ENCODE results near the gene ULK4. TPM values are rescaled to one million over a fixed set of nuclear protein-coding genes. Genes with fewer than 3 reads are reported as not detected.

The ULK4 gene
- total and polyA plus RNA-seq, 9 of the 15 experiments (the other 6 are each of a cell fraction or from before 2014, with no cell fraction given), result 3.0 to 5.9 (median 3.5) TPM

- H3K4me3 ChIP-seq, result no peak overlapping the region
- H3K79me2 ChIP-seq (ENCODE audit: control insufficient read depth, insufficient read depth, low read length), result no peaks in the 10 kb centered on the region
- ChIA-PET CTCF (ENCODE audit: low intra/inter-chr PET ratio) (no interaction called here), POLR2A (no interaction called here)
- no peak for TF ChIP-seq HDAC8 (tag; IDR thresholded peaks at IDR 0.05)
- no peak for TF ChIP-seq NFRKB (IDR thresholded peaks at IDR 0.05; ENCODE audit: low read depth)
- TF ChIP-seq PTRF (tag; IDR thresholded peaks at IDR 0.05), result no peak
- TF ChIP-seq, protein P1, sequence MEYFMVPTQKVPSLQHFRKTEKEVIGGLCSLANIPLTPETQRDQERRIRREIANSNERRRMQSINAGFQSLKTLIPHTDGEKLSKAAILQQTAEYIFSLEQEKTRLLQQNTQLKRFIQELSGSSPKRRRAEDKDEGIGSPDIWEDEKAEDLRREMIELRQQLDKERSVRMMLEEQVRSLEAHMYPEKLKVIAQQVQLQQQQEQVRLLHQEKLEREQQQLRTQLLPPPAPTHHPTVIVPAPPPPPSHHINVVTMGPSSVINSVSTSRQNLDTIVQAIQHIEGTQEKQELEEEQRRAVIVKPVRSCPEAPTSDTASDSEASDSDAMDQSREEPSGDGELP (CRISPR knock-in tag; IDR thresholded peaks at IDR 0.05; ENCODE audit: borderline replicate concordance), result no peak
- no peak for TF ChIP-seq FOXJ3 (CRISPR knock-in tag; IDR thresholded peaks at IDR 0.05)
- WGBS (ENCODE audit: insufficient coverage, low coverage, missing lambda C conversion rate), result 0% methylated on average over 2 of the region's 2 CpGs
- no peaks in the 10 kb centered on the region for H3K4me1 ChIP-seq (replicated peaks in 1 of 2; ENCODE audit: control insufficient read depth in 2 of 2, insufficient read depth in 2 of 2, low read length in 2 of 2)
- ATAC-seq (no peak), FAIRE-seq (no peak), DNase-seq (ENCODE audit: extremely low read depth in 1 of 4, low spot score in 3 of 4) (no peak)
- H3K36me3 ChIP-seq (ENCODE audit: control insufficient read depth, insufficient read depth, low read length), result no peaks in the 10 kb centered on the region
- in situ Hi-C loops (cut with MboI) (no loop called here), intact Hi-C loops (cut with micrococcal nuclease) (no loop called here)
- BruUV-seq (replicated peaks), result no TSS peak
- no peaks in the 10 kb centered on the region for H3K9me1 ChIP-seq (ENCODE audit: control insufficient read depth, insufficient read depth, low read length)
- H3K27me3 ChIP-seq (ENCODE audit: control insufficient read depth in 2 of 2, insufficient read depth in 2 of 2, low read length in 2 of 2), result peaks cover 2 to 9% of the 10 kb centered on the region in 2 experiments; a peak in 2 of 5 replicates
- H2AFZ ChIP-seq (ENCODE audit: low read depth, low read length), result no peak overlapping the region
- no peak overlapping the region for H3K4me2 ChIP-seq (ENCODE audit: insufficient read depth, low read length)
- no peaks in the 10 kb centered on the region for H3K9me3 ChIP-seq (replicated peaks; ENCODE audit: control insufficient read depth, insufficient read depth, low read depth, low read length)
- H3K27ac ChIP-seq (ENCODE audit: extremely low read depth, low read depth, low read length), result no peak overlapping the region
- H4K20me1 ChIP-seq (replicated peaks; ENCODE audit: control insufficient read depth, insufficient read depth, low read length), result no peaks in the 10 kb centered on the region
- H3K9ac ChIP-seq (ENCODE audit: insufficient read depth in 1 of 2, low read depth in 2 of 2, low read length in 2 of 2), result no peak overlapping the region
Observed at GRCh38 chr3:41592753-41593510, 369.0 kb downstream of the ULK4 start.

Data from K562 (cell line).